ENCODE data around the gene CHRNB4. TPM values are rescaled to one million over a fixed set of nuclear protein-coding genes. Genes with fewer than 3 reads are reported as not detected.

CHRNB4 gene
- total RNA-seq, 1 experiment from 2014 or later, result not detected

GRCh38 chr15:78605680-78606079, 35.3 kb downstream of the CHRNB4 start:
- Mint-ChIP-seq H3K9me3 (ENCODE audit: low read depth, unreplicated experiment) (peaks cover 2% of the 10 kb centered on the region), H3K36me3 (ENCODE audit: insufficient read depth, unreplicated experiment) (no peaks in the 10 kb centered on the region), H3K27me3 (ENCODE audit: unreplicated experiment) (peaks cover 64% of the 10 kb centered on the region), H3K4me3 (ENCODE audit: low read depth, unreplicated experiment) (no peak overlapping the region), H3K4me1 (ENCODE audit: low read depth, unreplicated experiment) (no peaks in the 10 kb centered on the region), H3K27ac (ENCODE audit: unreplicated experiment) (no peak overlapping the region)
- TF ChIP-seq CTCF (IDR thresholded peaks at IDR 0.05; ENCODE audit: unreplicated experiment), result no peak
- CTCF ChIA-PET, result no interaction called here
- no TSS peak for BruUV-seq (replicated peaks)
- intact Hi-C loops (cut with micrococcal nuclease; ENCODE audit: unreplicated experiment), result no loop called here
- no peak for DNase-seq

DNA sequence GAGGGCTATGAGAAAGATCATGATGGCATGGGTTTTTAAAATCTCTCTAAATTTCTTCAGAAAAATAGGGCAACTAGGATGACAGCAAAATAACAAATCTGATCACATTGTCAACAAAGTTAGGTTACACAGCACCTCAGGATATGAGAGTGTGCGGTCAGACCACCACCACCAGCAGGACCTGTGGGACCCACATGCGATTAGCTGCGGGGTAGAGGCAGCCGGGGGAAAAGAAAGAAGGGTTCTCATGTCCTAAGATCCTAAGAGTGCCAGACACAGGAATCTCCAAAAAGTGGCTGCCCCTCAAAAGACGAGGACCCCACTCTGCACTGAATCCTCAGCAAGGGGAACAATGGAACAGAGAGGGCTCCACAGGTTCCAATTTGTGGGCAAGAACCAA, 35.8 kb downstream of the CHRNB4 start:
- intact Hi-C loops (cut with micrococcal nuclease; ENCODE audit: unreplicated experiment), result no loop called here
- H3K27ac Mint-ChIP-seq (ENCODE audit: unreplicated experiment), result no peak overlapping the region
- CTCF ChIA-PET, result no interaction called here
- H3K9me3 Mint-ChIP-seq (ENCODE audit: low read depth, unreplicated experiment), result peaks cover 2% of the 10 kb centered on the region
- no peaks in the 10 kb centered on the region for H3K36me3 Mint-ChIP-seq (ENCODE audit: insufficient read depth, unreplicated experiment)
- DNase-seq, result no peak
- no peak overlapping the region for H3K4me3 Mint-ChIP-seq (ENCODE audit: low read depth, unreplicated experiment)
- H3K27me3 Mint-ChIP-seq (ENCODE audit: unreplicated experiment), result peaks cover 60% of the 10 kb centered on the region
- no peak for TF ChIP-seq CTCF (IDR thresholded peaks at IDR 0.05; ENCODE audit: unreplicated experiment)
- no peaks in the 10 kb centered on the region for H3K4me1 Mint-ChIP-seq (ENCODE audit: low read depth, unreplicated experiment)
- BruUV-seq (replicated peaks), result no TSS peak

DNA sequence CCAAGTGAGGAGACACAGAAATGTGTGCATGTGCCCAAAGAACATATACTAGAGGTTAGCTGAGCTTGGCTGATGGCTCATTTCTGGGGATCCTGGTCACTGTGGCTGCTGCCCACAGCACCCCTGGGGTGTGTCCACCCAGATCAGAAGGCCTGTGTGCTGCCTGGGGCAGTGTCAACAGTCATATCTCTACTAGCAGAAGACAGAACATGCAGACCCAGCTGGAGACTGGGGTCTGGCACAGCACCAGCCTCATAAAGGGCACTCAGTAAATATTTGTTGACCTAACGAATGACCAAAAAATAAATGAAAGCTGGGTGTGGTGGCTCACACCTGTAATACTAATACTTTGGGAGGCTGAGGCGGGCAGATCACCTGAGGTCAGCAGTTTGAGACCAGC, 36.6 kb downstream of the CHRNB4 start:
- no peak for TF ChIP-seq CTCF (IDR thresholded peaks at IDR 0.05; ENCODE audit: unreplicated experiment)
- CTCF ChIA-PET, result interaction anchor here (0.6 to 0.8 kb wide), 2 partner anchors 18 to 58 kb away, joined by 3 read pairs; no protein-coding TSS in a partner anchor
- peaks cover 52% of the 10 kb centered on the region for H3K27me3 Mint-ChIP-seq (ENCODE audit: unreplicated experiment)
- intact Hi-C loops (cut with micrococcal nuclease; ENCODE audit: unreplicated experiment), result no loop called here
- DNase-seq, result no peak
- H3K4me1 Mint-ChIP-seq (ENCODE audit: low read depth, unreplicated experiment), result no peaks in the 10 kb centered on the region
- H3K4me3 Mint-ChIP-seq (ENCODE audit: low read depth, unreplicated experiment), result no peak overlapping the region
- BruUV-seq (replicated peaks), result no TSS peak
- peaks cover 2% of the 10 kb centered on the region for H3K9me3 Mint-ChIP-seq (ENCODE audit: low read depth, unreplicated experiment)
- no peaks in the 10 kb centered on the region for H3K36me3 Mint-ChIP-seq (ENCODE audit: insufficient read depth, unreplicated experiment)
- H3K27ac Mint-ChIP-seq (ENCODE audit: unreplicated experiment), result no peak overlapping the region

DNA sequence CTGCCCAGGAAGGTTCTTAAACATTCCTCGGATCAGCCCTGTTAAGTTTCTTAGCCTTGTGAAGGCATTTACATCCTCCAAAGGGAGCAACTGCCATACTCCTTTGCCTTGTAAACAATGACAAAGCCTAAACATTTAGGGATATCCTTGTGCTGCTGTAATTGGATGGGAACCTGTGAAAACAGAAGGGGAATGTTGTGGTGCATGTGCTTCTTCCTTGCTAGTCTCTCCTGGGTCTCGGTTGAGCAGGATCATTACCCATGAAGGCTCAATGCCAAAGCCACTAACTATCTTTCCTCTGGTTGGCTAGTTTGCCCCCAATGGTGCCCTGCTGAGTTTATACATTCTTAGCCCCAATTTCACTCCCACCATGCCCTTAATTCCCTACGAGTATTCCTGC, 37.5 kb downstream of the CHRNB4 start:
- no peak overlapping the region for H3K4me3 Mint-ChIP-seq (ENCODE audit: low read depth, unreplicated experiment)
- CTCF ChIA-PET, result no interaction called here
- H3K27me3 Mint-ChIP-seq (ENCODE audit: unreplicated experiment), result peaks cover 42% of the 10 kb centered on the region
- no peak for TF ChIP-seq CTCF (IDR thresholded peaks at IDR 0.05; ENCODE audit: unreplicated experiment)
- no peaks in the 10 kb centered on the region for H3K36me3 Mint-ChIP-seq (ENCODE audit: insufficient read depth, unreplicated experiment)
- BruUV-seq (replicated peaks), result no TSS peak
- no peak for DNase-seq
- no peak overlapping the region for H3K27ac Mint-ChIP-seq (ENCODE audit: unreplicated experiment)
- H3K4me1 Mint-ChIP-seq (ENCODE audit: low read depth, unreplicated experiment), result no peaks in the 10 kb centered on the region
- no peaks in the 10 kb centered on the region for H3K9me3 Mint-ChIP-seq (ENCODE audit: low read depth, unreplicated experiment)
- intact Hi-C loops (cut with micrococcal nuclease; ENCODE audit: unreplicated experiment), result no loop called here

Measured in Calu3 (cell line).